ENCODE data around the gene PRRX2. TPM values are rescaled to one million over a fixed set of nuclear protein-coding genes. Genes with fewer than 3 reads are reported as not detected.

The PRRX2 gene
- total and polyA plus RNA-seq, 4 donors, result 0.03 to 0.08 TPM; not detected in 2

DNA sequence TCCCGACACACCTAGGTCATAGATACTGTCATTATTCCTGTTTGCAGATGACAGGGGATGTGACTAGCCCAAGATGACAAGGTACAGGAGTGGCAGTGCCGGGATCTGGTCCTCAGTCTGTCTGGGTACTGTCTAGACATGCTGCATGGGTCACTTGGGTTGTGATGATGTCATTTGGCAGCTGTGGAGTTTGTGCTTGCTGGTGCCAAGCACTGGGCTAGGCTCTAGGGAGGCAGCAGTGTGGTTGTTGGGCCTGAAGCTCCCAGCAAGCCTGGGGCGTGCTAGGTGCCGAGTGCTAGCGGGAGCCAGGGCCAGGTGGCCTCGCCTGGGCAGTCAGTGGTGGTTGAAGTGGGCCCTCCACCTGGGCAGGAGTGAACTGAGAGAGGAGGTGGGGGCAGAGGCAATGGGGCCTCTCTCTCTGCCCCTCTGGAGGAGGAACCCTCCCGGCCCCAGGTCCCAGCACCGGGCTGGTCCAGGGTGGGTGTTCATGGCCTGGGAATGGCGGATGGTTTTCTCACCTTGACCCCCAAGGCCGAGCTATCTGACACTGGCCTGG is 14.7 kb upstream of the PRRX2 start:
- H3K9me3 ChIP-seq (ENCODE audit: control insufficient read depth in 4 of 4, low read length in 3 of 4), result no peaks in the 10 kb centered on the region
- WGBS, result 91% methylated on average over 10 of the region's 10 CpGs
- no peaks in the 10 kb centered on the region for H3K36me3 ChIP-seq (ENCODE audit: control insufficient read depth in 4 of 4, insufficient read depth in 3 of 4, low read depth in 1 of 4, low read length in 3 of 4)
- no peak for DNase-seq (ENCODE audit: low spot score)
- H3K27ac ChIP-seq (ENCODE audit: low read depth in 1 of 2, low read length in 2 of 2), result no peak overlapping the region
- H3K9ac ChIP-seq (ENCODE audit: low read depth in 1 of 2, low read length in 2 of 2), result no peak overlapping the region
- H3K4me1 ChIP-seq (ENCODE audit: control insufficient read depth in 4 of 4, insufficient read depth in 4 of 4, low read length in 3 of 4), result no peaks in the 10 kb centered on the region
- TF ChIP-seq GABPA (IDR thresholded peaks at IDR 0.05 in 1 of 2, conservative IDR thresholded peaks at IDR 0.05 in 1 of 2), result no peak
- no peak for TF ChIP-seq RXRA (IDR thresholded peaks at IDR 0.05)
- TF ChIP-seq, protein P1, sequence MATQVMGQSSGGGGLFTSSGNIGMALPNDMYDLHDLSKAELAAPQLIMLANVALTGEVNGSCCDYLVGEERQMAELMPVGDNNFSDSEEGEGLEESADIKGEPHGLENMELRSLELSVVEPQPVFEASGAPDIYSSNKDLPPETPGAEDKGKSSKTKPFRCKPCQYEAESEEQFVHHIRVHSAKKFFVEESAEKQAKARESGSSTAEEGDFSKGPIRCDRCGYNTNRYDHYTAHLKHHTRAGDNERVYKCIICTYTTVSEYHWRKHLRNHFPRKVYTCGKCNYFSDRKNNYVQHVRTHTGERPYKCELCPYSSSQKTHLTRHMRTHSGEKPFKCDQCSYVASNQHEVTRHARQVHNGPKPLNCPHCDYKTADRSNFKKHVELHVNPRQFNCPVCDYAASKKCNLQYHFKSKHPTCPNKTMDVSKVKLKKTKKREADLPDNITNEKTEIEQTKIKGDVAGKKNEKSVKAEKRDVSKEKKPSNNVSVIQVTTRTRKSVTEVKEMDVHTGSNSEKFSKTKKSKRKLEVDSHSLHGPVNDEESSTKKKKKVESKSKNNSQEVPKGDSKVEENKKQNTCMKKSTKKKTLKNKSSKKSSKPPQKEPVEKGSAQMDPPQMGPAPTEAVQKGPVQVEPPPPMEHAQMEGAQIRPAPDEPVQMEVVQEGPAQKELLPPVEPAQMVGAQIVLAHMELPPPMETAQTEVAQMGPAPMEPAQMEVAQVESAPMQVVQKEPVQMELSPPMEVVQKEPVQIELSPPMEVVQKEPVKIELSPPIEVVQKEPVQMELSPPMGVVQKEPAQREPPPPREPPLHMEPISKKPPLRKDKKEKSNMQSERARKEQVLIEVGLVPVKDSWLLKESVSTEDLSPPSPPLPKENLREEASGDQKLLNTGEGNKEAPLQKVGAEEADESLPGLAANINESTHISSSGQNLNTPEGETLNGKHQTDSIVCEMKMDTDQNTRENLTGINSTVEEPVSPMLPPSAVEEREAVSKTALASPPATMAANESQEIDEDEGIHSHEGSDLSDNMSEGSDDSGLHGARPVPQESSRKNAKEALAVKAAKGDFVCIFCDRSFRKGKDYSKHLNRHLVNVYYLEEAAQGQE (IDR thresholded peaks at IDR 0.05), result no peak
- no peak for TF ChIP-seq TAF1 (conservative IDR thresholded peaks at IDR 0.05)
- H3K27me3 ChIP-seq (ENCODE audit: control insufficient read depth in 4 of 4, insufficient read depth in 4 of 4, low read length in 3 of 4), result no peaks in the 10 kb centered on the region
- H3K4me3 ChIP-seq (ENCODE audit: low read depth in 1 of 3, low read length in 3 of 3), result no peak overlapping the region

DNA sequence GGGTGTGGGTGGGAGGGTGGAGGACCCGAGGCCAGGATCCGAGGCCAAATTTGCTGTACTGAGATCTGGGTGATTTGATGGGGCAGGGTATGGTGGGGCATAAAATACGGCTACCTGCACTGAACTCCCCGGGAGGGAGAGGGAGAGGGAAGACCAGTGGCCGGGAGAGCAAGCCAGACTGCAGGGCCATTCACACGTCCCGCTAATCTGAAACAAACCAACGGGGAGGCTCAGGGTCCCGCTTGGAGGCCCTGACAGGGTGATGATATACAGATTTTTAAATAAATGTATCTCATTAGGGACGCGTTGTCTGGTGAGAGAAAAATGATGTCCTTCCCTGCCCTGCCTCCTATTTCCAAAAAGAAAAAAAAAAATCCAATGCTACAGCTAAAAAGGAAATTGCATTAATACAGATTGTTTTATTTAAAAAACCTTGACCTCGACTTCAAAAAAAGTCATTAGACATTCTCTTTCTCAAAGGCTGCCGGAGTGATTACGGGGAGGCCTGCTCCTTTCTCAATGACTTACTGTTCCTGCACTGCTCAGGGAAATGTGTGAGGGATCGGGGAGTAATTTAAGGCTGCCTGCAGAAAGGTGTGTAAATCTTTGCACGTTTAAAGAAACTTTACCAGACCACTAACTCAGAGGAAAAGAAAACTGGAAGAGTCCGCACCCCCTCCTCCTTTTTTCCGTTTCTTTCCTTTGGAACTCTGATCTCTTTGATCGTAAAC is 11.5 kb upstream of the PRRX2 start:
- H3K4me1 ChIP-seq (ENCODE audit: control insufficient read depth in 4 of 4, insufficient read depth in 4 of 4, low read length in 3 of 4), result no peaks in the 10 kb centered on the region
- 51% methylated on average over 19 of the region's 19 CpGs for WGBS
- no peak for DNase-seq (ENCODE audit: low spot score)
- no peak overlapping the region for H3K9ac ChIP-seq (ENCODE audit: low read depth in 1 of 2, low read length in 2 of 2)
- peaks cover 0 to 2% (median 0%) of the 10 kb centered on the region in 4 donors for H3K27me3 ChIP-seq (ENCODE audit: control insufficient read depth in 4 of 4, insufficient read depth in 4 of 4, low read length in 3 of 4)
- no peak overlapping the region for H3K27ac ChIP-seq (ENCODE audit: low read depth in 1 of 2, low read length in 2 of 2)
- no peaks in the 10 kb centered on the region for H3K9me3 ChIP-seq (ENCODE audit: control insufficient read depth in 4 of 4, low read length in 3 of 4)
- no peak overlapping the region for H3K4me3 ChIP-seq (ENCODE audit: low read depth in 1 of 3, low read length in 3 of 3)
- no peaks in the 10 kb centered on the region for H3K36me3 ChIP-seq (ENCODE audit: control insufficient read depth in 4 of 4, insufficient read depth in 3 of 4, low read depth in 1 of 4, low read length in 3 of 4)
- TF ChIP-seq YY1 (IDR thresholded peaks at IDR 0.05), result no peak
- no peak for TF ChIP-seq RAD21 (IDR thresholded peaks at IDR 0.05)
- TF ChIP-seq SP1 (IDR thresholded peaks at IDR 0.05), result no peak
- TF ChIP-seq TAF1 (conservative IDR thresholded peaks at IDR 0.05), result no peak

DNA sequence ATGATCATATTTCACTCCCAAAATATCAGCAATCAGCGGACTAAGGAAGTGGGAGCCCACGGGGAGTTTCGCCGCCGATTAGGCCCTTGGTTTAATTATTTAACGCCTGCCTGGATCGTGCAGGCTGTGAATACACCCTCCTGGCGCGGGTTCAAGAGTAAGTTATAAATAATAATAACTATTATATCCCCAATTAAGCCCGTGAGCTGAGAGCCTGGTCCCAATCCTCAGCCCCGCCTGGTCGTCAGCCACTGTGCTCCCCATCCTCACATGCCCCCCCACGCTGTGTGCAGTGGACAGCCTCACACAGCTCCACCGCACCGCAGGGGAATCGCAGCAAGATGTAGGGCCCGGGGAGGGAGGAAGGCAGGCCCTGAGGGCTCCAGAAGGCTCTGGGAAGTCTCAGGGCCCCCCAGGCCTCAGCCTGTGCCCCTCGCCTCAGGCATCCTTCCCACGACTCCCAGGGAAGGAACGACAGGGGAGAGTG is 10.8 kb upstream of the PRRX2 start:
- H3K4me1 ChIP-seq (ENCODE audit: control insufficient read depth in 4 of 4, insufficient read depth in 4 of 4, low read length in 3 of 4), result no peaks in the 10 kb centered on the region
- H3K36me3 ChIP-seq (ENCODE audit: control insufficient read depth in 4 of 4, insufficient read depth in 3 of 4, low read depth in 1 of 4, low read length in 3 of 4), result no peaks in the 10 kb centered on the region
- no peak overlapping the region for H3K9ac ChIP-seq (ENCODE audit: low read depth in 1 of 2, low read length in 2 of 2)
- no peak overlapping the region for H3K27ac ChIP-seq (ENCODE audit: low read depth in 1 of 2, low read length in 2 of 2)
- no peak for DNase-seq (ENCODE audit: low spot score)
- no peak overlapping the region for H3K4me3 ChIP-seq (ENCODE audit: low read depth in 1 of 3, low read length in 3 of 3)
- TF ChIP-seq SP1 (IDR thresholded peaks at IDR 0.05) (no peak), GABPA (IDR thresholded peaks at IDR 0.05 in 1 of 2, conservative IDR thresholded peaks at IDR 0.05 in 1 of 2) (no peak), FOXA2 (IDR thresholded peaks at IDR 0.05) (no peak), RAD21 (IDR thresholded peaks at IDR 0.05) (no peak), TAF1 (conservative IDR thresholded peaks at IDR 0.05) (no peak), HNF4G (IDR thresholded peaks at IDR 0.05) (no peak), FOXA1 (IDR thresholded peaks at IDR 0.05) (no peak), HNF4A (conservative IDR thresholded peaks at IDR 0.05) (no peak), JUND (IDR thresholded peaks at IDR 0.05) (no peak), YY1 (IDR thresholded peaks at IDR 0.05) (no peak), EGR1 (IDR thresholded peaks at IDR 0.05; ENCODE audit: low read depth in 2 of 2) (no peak), RXRA (IDR thresholded peaks at IDR 0.05) (no peak)
- TF ChIP-seq, protein P2, sequence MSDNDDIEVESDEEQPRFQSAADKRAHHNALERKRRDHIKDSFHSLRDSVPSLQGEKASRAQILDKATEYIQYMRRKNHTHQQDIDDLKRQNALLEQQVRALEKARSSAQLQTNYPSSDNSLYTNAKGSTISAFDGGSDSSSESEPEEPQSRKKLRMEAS (IDR thresholded peaks at IDR 0.05), result no peak
- TF ChIP-seq, protein P3, sequence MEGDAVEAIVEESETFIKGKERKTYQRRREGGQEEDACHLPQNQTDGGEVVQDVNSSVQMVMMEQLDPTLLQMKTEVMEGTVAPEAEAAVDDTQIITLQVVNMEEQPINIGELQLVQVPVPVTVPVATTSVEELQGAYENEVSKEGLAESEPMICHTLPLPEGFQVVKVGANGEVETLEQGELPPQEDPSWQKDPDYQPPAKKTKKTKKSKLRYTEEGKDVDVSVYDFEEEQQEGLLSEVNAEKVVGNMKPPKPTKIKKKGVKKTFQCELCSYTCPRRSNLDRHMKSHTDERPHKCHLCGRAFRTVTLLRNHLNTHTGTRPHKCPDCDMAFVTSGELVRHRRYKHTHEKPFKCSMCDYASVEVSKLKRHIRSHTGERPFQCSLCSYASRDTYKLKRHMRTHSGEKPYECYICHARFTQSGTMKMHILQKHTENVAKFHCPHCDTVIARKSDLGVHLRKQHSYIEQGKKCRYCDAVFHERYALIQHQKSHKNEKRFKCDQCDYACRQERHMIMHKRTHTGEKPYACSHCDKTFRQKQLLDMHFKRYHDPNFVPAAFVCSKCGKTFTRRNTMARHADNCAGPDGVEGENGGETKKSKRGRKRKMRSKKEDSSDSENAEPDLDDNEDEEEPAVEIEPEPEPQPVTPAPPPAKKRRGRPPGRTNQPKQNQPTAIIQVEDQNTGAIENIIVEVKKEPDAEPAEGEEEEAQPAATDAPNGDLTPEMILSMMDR (IDR thresholded peaks at IDR 0.05; ENCODE audit: low read depth, low read length, missing input control), result no peak
- TF ChIP-seq, protein P4, sequence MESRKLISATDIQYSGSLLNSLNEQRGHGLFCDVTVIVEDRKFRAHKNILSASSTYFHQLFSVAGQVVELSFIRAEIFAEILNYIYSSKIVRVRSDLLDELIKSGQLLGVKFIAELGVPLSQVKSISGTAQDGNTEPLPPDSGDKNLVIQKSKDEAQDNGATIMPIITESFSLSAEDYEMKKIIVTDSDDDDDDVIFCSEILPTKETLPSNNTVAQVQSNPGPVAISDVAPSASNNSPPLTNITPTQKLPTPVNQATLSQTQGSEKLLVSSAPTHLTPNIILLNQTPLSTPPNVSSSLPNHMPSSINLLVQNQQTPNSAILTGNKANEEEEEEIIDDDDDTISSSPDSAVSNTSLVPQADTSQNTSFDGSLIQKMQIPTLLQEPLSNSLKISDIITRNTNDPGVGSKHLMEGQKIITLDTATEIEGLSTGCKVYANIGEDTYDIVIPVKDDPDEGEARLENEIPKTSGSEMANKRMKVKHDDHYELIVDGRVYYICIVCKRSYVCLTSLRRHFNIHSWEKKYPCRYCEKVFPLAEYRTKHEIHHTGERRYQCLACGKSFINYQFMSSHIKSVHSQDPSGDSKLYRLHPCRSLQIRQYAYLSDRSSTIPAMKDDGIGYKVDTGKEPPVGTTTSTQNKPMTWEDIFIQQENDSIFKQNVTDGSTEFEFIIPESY (IDR thresholded peaks at IDR 0.05), result no peak
- TF ChIP-seq, protein P5, sequence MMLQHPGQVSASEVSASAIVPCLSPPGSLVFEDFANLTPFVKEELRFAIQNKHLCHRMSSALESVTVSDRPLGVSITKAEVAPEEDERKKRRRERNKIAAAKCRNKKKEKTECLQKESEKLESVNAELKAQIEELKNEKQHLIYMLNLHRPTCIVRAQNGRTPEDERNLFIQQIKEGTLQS (IDR thresholded peaks at IDR 0.05), result no peak
- H3K9me3 ChIP-seq (ENCODE audit: control insufficient read depth in 4 of 4, low read length in 3 of 4), result no peaks in the 10 kb centered on the region
- 57% methylated on average over 20 of the region's 20 CpGs for WGBS
- H3K27me3 ChIP-seq (ENCODE audit: control insufficient read depth in 4 of 4, insufficient read depth in 4 of 4, low read length in 3 of 4), result peaks cover 0 to 2% (median 0%) of the 10 kb centered on the region in 4 donors

Measured in liver (tissue), 9 donors.